Measurements from ENCODE around the gene SIGLEC14.
A peak's percentile ranks its signal among the peaks of the same experiment; 100 is the strongest.

Gene SIGLEC14

DNA sequence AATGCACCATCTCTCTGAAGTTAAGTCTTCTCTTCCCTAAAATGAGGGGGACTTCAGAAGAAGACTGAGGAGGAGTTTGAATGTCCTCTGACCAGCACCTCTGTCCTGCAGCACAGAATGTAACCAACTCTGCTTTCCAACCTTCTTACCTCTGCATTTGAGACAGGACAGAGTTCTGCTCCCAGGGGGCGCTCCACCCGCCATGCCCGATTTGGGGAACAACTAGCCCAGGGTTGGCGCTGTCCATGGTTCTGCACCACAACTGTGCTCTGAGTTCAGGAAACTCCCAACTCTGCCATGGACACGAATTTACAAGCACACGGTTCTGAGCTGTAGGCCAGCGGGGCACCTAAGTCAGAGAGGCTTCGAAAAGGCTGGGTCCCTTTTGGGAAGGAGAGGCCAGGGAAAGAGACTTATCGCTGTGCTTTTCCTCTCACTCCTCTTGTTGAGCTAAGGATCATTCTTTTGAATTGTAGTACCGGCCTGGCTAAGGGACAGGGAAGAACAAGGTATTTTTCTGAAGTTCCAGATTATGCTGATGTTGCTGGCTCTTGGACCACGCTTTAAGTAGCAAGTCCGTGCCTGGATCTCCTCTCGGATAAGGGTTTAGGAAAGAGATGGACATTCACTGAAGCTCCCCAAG, 38.6 kb downstream of the SIGLEC14 start:
- DNase-seq: no peak

DNA sequence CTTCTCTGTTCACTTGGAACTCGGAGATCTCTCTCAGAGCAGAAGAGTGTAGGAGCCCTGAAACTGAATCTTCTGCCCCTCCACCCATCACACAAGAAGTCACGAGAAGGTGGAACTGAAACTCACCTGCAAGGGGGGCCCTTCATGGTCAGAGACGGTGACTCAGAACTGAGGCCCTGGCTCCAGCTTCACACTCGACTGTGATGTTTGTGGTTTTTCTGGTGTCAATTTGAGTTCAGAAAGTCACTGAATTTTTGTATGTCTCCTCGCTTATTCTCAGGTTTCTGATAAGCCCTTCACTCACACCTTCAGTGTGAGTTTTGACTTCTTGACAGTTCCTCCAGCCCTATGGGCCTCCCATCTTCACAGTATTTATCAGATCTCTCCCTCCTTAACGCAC, 39.5 kb downstream of the SIGLEC14 start:
- DNase-seq: no peak

DNA sequence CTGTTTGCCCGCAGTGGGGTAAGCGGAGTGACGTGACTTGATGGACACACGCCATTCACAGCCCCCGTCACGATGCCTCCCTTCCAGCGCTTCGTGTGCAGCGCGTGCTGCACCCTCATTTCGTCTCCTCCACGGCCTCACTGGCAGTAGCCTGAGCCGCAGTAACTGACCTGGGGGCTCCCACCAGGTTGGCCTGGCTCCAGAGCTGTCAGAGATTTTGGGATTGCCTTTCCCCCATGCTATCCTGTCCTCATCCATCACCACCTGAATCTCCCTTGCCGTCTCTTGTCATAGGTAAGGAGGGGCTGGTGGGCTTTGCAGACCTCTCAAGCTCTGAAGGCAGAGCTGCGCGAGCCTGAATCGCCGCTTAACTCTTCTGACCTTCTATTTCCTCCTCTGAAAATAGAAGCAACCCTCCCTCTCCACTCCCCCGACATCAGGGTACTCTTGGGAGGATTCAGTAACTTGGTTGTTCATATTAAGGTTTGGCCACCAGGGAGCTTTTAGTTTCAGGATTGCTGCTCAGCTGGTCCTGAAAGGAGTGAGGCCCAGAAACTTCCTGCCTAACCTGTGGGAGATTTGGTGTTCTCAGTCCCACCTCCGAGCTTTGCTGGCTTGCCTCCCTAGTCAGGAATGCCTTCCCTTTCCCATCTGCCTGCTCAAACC, 44.3 kb downstream of the SIGLEC14 start:
- DNase-seq: no peak

DNA sequence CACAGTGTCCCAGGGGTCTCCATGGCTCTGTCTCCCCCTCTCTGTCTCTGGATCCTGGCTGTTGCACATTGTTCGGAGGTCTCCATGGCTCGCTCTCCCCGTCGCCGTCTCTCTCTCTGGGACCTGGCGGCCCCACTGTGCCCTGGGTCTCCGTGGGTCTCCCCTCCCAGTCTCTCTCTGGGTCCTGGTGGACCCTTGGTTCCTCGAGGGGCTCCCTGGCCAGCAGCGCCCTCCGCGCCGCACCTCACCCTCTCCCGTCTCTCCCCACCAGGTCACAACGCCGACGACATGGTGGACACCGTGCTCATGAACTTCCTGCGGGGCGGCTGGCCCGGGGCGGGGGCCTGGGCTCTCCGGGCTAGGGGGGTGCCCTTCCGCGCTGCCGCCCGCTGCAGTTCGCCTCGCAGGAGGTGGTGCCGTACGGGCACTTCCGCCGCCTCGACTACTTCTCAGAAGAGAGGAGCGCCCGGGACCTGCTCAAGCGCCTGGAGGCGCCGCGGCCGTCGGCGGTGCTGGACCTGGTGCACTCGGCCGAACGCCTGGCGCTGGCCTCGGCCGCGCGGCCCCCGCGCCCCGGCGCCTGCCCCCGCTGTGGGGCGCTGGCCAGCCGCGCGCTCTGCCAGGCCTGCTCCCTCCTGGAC, 45.6 kb downstream of the SIGLEC14 start:
- no peak for DNase-seq

DNA sequence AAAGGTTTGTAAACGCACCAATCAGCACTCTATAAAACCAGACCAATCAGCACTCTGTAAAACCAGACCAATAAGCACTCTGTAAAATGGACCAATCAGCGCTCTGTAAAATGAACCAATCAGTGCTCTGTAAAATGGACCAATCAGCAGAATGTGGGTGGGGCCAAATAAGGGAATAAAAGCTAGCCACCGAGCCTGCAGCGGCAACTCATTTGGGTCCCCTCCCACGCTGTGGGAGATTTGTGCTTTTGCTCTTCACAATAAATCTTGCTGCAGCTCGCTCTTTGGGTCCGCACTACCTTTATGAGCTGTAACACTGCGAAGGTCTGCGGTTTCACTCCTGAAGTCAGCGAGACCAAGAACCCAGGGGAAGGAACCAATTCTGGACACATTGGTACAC, 47.5 kb downstream of the SIGLEC14 start:
- no peak for DNase-seq

DNA sequence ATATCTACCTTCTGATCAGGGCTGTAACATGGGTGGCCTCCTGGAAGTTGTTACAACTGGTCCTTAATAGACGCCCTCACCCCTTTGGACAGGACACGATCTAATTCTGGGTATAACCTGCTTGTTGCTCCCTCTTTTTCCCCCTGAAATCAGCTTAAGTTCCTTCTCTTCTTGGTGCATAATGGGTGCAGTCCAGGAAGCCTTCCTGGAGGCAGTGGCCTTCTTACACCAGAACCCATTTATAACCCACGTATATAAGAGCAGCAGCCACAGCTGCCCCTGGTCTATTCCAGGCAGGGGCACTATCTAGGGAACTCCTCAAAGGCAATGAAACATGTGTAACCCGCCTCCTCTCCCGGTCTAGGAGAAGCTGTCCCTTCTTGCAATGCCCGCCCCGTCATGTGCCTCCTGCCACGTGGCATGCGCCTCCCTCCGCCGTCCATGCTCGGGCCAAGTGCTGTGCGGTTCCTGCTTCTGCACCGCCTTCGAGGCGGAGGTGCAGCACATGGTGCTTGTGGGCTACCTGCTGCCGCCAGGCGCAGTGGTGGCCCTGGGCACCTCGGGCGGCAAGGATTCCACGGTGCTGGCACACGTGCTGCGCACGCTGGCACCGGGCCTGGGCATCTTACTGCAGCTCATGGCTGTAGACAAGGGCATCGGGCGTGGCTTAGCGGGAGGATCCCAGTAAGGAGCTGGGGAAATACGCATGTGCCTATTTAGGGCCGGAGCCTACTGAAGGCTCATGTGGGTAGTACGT, 48.3 kb downstream of the SIGLEC14 start:
- no peak for DNase-seq

DNA sequence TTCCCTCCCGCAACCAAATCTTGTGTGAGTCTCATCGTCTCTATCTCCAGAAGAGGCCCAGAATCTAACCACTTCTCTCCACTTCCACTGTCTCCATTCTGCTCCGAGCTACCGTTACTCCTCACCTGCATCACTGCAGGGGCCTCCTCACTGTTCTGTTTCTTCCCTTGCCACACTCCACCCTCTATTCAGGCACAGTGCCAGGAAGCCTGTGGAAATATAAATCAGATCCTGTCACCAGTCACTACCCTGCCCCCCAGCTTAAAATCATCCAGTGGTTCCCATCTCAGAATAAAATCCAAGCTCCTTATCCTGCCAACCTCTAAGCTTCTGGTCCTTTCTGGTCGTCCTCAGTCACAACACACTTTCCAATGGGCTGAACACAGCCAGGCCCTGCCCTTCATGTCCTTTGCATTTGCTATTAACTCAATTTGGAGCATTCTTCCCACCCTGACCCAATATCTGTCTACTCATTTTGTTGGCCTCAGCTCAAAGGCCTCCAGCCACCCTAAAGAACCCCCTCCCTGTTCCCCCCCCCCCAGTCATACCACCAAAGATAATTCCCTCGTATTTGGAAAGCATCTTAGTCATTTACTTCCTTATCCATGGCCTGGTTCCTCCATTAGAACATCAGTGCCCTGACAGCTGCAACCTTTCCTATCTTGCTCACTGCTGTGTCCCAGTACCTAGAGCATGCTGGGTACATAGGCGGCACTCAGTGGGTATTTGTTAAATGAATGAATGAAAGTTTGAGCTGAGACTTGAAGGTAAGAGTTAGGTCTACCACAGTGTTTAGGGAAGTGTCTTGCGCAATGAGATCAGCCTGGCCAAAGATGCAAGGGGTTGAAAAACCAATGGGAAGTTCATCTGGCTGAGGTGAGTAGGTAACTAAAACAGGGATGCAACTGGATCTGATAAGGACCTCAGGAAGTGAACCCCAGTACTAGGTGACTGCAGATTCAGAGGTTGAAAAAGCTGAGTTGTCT, 51.1 kb downstream of the SIGLEC14 start:
- no peak for DNase-seq

DNA sequence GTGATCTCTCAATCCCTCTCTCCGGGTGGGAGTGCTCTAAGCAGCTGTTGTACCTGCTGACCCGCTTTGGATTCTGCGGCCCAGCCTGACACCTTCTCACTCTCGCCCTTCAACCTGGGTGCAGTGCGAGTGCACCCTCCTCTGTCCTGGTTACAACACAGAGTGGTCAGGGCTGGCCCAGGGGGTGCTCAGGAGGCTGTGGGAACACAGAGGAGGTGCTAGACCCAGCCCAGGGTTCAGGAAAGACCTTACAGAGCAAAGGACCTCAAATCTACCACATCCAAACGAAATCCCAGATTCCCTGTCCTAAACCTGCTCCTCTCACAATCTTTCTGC, 51.9 kb downstream of the SIGLEC14 start:
- no peak for DNase-seq

DNA sequence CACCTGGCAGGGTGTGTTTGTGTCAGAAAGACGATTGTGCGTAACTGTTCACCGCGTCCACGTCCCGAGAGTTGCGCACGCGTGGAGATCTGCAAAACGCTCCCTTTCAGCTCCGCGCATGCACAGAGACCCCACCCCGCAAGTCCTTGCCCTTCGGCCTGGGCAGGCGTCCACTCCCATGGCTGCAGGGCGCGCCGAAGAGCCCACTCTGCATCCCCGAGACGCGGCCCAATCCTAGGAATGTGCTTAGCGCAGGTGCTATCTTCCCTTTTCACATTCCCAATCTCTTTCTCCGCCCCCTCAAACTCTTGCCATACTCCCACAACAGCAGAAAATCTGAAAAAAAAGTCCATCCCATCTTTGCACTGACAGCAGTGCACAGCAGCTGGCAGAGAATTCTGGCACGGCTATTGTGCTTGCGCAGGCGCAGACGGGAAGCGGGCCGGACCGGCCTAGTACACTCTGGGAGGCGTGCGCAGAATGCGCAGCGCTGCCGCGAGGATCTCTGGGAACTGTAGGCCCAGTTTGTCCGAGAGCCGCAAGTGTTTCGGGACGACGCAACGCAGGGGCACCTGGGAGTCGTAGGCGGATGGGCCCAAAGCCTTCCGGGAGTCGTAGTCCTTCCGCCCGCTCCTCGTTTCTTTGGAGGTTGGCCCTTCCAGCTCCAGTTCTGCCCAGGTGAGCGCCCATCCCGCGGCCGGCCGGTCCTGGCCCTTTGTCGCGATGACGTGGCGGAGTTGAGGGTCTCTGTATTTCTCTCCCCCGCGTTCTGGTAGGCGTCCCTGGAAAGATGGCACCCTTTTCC, 52.5 kb downstream of the SIGLEC14 start:
- peak; percentile 95 for DNase-seq

DNA sequence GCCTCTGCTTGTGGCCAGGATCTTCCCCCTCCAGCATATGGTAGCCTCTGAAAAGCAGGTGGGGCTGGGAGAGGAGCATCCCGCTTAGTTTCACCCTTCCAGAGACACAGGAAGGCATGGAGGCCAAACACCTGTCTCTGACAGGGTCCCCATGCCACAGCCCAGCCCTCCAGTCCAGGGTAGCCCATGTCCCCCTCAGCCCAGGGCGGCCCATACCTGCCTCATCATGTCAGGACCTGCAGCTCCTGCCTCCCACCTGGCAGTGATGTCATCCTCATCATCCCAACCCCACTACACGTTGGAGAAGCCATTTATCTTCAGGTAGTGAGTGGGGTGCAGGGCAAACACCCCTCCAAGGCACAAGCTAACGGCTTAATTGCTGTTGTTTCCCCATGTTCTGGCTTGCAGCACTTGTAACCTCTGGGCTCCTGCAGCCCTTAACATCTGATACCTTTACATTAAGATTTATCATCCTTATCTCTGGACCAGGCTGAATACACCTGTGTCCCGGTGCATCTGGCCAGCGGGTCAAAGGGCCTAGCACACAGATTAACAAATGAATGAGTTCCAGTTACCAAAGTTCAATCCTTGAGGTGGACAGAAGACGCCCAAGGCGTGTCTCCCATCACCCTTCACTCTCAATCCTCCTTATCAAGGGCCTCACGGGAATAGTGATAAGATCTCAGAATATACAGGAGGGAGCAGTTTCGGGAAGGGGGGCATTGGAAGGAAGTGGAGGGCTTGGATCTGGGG, 53.3 kb downstream of the SIGLEC14 start:
- DNase-seq: no peak

Measured in NCI-H446 treated with DMSO at 0.1 percent for 48 hours (cell line).